Left forelimb (tissue), 1 donor: Measurements from ENCODE around the gene GNPTAB.
"Not testable (repeated sequence)": the region's sequence is repeated elsewhere in the genome, so short reads cannot be mapped to it uniquely, and the experiment has no call there.

ENCODE experiments used
- DNase-seq: peaks from one replicate; pipeline ENCODE4 v3.0.0-alpha.2; 2018; ENCODE audit warnings: low spot score

The GNPTAB gene

GRCh38 chr12:101737476-101737875 lies 93.3 kb downstream of the GNPTAB start:
- DNase-seq = no peak

GRCh38 chr12:101734482-101734881 lies 96.3 kb downstream of the GNPTAB start:
- not testable (repeated sequence) for DNase-seq

DNA sequence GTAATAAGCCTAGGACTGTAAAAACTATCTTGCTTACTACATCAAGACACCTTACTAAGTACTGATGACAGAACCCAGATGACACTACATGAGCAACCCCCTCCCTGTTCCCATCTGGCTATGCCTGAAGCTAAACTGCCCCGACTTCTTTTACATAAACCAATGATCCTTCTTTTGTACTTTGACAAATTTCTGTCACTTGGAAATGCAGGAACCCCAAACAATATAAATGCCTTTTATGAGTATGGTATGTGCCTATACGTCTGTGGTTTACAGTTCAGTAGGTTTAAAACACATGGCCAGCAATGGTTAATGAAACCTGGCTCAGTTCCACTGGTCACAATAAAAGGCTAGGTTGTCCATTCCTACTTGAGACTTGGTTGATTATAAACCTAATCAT lies 97.6 kb downstream of the GNPTAB start:
- no peak for DNase-seq

GRCh38 chr12:101732318-101732717 lies 98.4 kb downstream of the GNPTAB start:
- DNase-seq = no peak

- DNase-seq = no peak
Measured at GRCh38 chr12:101729842-101730241, 100.9 kb downstream of the GNPTAB start.

DNA sequence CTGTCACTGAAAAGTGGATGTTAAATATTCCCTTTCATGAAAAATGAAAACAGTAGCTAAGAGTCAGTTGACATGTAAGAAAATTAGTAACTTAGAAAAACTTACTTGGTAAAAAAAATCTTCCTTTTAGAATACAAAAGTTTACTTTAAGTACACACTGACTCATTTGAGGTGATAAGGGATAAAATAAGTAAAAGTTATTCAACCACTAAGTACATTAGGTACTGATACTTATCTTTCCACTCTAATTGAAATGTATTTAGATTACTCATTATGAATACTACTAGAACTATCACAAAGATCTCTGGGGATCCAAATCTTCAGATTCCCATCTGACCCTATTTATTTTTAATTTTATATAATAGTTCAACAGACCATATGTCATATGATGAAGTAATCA lies 103.7 kb downstream of the GNPTAB start:
- DNase-seq = no peak

- no peak for DNase-seq
Measured at GRCh38 chr12:101722392-101722791, 108.4 kb downstream of the GNPTAB start.

DNA sequence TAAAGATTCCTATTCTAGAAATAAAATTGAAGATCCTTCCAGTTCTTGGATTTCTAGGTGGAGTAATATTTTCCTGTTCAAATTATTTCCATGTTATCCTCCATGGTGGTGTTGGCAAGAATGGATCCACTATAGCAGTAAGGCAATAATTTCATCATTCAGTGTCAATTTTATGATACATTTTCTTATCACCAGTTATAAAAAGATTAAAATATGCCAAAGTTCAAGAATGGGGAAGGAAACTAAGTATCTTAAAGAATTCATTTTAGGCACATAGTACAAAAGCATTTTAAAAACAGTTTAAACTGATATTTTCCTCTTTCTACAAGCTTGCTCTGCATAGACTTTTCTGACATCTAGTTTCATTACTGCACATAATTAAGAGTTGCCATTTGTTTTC lies 110.6 kb downstream of the GNPTAB start:
- DNase-seq = no peak

GRCh38 chr12:101719566-101719965 lies 111.2 kb downstream of the GNPTAB start:
- no peak for DNase-seq

GRCh38 chr12:101714877-101715444 lies 115.8 kb downstream of the GNPTAB start:
- no peak for DNase-seq

DNA sequence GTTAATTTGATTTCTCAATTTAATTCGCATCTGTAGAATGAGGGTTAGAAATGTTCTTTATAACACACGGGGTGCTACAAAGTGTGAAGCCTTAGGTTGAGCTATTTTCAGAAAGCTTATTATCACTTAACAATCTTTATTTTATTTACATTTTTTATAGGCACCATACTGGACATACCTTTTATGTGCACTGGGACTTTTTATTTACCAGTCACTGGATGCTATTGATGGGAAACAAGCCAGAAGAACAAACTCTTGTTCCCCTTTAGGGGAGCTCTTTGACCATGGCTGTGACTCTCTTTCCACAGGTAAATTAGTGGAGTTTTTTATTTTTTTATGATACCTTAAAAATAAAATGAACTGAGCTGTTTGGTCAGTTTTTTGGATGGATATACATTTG lies 116.8 kb downstream of the GNPTAB start:
- DNase-seq = no peak

GRCh38 chr12:101713059-101713682 lies 117.6 kb downstream of the GNPTAB start:
- DNase-seq = no peak

DNA sequence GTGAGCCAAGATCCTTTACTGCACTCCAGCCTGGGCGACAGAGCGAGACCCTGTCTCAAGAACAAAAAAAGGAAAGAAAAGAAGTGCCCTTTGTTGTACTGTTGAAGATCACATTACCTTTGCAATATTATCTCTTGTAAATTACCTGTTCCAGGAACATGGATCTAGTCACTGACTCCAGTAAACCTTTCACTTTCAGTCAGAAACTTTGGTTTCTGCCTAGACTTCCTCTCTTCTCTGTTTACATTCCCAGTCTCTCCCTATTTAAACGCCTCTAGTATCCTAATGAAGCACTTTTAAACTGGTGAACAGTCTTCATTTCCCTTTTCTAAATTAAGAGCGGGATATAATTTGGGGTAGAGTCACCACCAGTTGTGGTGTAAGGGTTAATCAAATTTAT lies 120.5 kb downstream of the GNPTAB start:
- no peak for DNase-seq

DNA sequence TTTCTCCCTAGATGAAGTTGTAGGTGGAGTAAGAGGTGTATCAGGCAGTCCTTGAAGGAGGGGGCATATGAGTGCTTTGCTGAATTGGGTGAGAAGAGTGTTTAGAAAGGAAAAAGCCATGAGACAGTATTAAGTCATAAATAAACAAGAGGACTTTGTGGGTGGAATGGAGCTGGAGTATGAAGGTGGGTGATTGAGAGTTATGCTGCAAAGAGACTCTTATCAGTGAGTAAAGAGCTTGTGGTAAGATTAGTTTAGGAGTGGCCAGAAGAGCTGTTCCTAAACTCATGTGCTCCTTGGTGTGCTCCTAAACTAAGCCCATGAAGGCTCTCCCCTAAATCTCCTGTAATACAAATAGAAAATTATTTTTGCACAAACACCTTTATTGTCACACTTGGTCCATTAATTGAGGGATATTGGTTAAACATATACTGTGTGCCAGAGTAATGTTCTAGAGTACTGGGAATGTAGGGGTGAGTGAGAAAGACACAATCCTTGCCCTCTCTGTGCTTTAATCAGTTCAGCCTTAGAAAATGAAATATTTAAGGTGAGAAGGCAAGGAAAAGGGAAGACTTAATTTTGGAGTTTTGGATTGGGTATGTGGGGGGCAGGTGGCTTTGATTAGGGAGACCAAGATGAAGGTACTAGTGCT lies 123.5 kb downstream of the GNPTAB start:
- no peak for DNase-seq

- no peak for DNase-seq
Measured at GRCh38 chr12:101706403-101706802, 124.4 kb downstream of the GNPTAB start.

DNA sequence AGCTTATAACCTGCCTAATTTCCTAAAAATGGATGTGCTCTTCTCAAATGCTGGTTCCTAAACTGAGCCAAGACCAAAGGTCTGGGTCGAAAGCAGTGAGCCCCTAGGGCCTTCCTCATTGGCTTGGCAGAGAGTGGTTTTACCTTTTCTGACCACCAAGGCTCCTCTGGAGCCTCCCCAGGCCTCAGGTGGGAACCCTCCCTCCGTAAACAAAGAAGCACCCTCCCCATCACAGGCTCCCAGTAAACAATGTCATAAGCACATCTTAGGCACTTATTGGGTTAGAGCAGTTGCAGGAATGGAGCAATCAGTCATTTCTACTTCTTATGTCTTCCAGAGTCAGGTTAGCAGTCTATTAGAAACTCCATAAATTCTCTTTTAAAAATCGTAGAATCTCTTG lies 127.3 kb downstream of the GNPTAB start:
- DNase-seq = no peak

GRCh38 chr12:101700299-101700820 lies 130.4 kb downstream of the GNPTAB start:
- no peak for DNase-seq

DNA sequence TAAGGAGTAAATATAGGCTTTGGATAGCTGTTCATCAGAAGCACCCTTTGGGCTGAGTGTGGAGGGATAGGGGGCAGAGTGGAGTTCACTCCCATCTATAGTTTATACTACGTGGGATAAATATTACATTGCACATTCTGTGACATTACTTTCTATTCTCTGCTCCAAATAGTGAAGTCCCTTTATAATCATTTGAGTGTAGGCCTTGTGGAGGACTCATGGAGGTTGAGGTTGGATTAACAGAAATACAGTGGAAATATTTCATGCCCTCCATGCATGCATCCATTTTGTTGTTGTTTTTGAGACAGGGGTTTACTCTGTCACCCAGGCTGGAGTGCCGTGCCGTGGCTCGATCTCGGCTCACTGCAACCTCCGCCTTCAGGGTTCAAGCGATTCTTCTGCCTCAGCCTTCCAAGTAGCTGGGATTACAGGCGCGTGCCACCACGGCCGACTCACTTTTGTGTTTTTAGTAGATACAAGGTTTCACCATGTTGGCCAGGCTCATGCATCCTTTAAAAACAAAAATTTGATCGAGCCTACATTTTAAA lies 131.9 kb downstream of the GNPTAB start:
- no peak for DNase-seq

- DNase-seq = peak; percentile 82
Measured at GRCh38 chr12:101697930-101698799, 132.6 kb downstream of the GNPTAB start.

- peak; percentile 80 for DNase-seq
Measured at GRCh38 chr12:101697197-101697929, 133.4 kb downstream of the GNPTAB start, which contains the start of gene CHPT1. Gene CHPT1 (plus strand): TSS chr12:101697640. CDS start chr12:101697862, 222 bp downstream.
